Measurements from ENCODE around the gene ANO10.

Gene ANO10

DNA sequence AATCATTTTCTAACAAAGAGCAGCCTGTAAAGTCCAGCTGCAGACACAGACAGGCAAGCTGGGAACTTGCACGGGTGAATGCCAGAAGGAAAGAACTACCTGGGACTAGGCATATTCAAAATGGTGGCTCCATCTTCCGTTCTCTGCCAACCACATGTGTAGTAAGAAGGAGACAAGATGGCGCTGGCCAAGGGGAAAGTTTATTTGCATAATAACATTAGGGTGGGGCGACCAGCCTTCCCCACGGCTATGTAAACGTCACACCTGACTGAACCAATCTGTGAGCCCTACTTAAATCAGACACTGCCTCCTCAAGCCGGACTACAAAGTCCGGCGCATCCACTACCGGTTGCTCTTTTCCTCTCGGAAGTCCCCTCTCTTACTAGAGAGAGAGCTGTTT lies 204.7 kb downstream of the ANO10 start:
- CTCF ChIA-PET: no interaction called here
- POLR2A ChIA-PET: no interaction called here
- DNase-seq (ENCODE audit: extremely low spot score): no peak
- TF ChIP-seq, protein P1, sequence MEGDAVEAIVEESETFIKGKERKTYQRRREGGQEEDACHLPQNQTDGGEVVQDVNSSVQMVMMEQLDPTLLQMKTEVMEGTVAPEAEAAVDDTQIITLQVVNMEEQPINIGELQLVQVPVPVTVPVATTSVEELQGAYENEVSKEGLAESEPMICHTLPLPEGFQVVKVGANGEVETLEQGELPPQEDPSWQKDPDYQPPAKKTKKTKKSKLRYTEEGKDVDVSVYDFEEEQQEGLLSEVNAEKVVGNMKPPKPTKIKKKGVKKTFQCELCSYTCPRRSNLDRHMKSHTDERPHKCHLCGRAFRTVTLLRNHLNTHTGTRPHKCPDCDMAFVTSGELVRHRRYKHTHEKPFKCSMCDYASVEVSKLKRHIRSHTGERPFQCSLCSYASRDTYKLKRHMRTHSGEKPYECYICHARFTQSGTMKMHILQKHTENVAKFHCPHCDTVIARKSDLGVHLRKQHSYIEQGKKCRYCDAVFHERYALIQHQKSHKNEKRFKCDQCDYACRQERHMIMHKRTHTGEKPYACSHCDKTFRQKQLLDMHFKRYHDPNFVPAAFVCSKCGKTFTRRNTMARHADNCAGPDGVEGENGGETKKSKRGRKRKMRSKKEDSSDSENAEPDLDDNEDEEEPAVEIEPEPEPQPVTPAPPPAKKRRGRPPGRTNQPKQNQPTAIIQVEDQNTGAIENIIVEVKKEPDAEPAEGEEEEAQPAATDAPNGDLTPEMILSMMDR (IDR thresholded peaks at IDR 0.05; ENCODE audit: control extremely low read depth, extremely low read depth, low read depth, missing control alignments): no peak

DNA sequence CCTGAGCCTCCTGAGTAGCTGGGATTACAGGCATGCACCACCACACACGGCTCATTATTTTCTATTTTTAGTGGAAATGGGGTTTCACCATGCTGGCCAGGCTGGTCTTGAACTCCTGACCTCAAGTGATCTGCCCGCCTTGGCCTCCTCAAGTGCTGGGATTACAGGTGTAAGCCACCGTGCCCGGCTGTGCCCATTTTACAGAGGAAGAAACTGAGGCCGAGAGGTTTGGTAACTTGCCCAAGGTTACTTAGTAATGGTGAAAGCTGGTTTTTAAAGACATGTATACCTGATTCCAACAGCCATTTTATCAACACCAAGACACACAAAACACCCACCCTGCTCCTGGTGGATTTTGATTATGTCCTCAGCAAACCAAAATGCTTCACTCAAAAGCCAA lies 206.7 kb downstream of the ANO10 start:
- TF ChIP-seq, protein P1 (IDR thresholded peaks at IDR 0.05; ENCODE audit: control extremely low read depth, extremely low read depth, low read depth, missing control alignments): no peak
- POLR2A ChIA-PET: interaction anchor here (0.7 kb wide), 1 partner anchor 27 kb away, joined by 8 read pairs; no protein-coding TSS in a partner anchor
- no peak for DNase-seq (ENCODE audit: extremely low spot score)
- CTCF ChIA-PET: no interaction called here

DNA sequence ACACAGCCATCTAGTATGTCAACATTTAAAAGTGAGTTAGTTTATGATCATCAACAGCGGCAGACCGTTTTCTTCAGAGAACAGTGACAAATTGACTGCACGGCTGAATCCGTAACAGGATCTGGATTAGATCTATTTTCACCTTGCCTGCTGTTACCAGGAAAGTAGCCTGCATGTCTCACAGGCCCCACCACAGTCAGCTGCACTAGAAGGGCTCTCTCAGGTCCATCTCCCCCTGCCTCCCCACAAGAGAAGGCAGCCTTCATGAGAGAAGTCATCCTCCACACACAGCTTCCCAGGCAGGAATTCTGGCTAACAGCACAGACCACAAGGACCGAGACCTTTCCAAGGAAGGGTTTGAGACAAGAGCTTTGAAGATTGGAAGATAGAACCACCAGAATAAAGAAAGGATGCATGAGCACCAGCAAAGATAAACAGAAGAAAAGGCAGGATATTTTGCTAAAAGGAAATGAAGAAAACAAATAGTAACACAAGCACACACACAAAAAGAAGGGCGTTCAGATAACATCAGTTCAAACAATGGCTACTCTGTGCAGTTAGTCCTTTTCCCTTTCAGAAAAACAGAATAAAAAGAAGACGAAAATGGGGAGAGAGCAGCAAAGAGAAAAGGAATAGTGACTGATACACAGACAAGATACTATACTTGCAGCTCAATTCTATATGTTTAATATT lies 208.0 kb downstream of the ANO10 start:
- POLR2A ChIA-PET: no interaction called here
- CTCF ChIA-PET: no interaction called here
- no peak for DNase-seq (ENCODE audit: extremely low spot score)

DNA sequence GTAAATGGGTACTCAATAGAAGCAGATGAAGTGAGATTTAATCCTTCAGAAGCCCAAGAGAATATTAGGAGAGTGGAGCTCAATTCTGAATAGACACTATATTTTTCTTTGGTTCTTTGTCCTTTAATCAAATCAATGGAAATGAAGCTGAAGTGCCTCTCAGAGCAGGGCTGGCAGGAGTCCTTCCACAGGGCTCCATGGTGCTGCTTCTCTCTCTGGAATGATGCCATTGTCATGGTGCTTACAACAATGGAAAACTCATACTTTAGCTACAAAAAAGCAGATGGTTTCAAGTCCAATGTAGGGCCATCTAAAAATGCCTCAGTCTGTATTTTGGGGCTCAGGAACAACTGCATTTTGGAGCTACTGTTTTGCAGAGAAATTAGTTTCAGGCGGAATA lies 210.4 kb downstream of the ANO10 start:
- ChIA-PET POLR2A (no interaction called here), CTCF (interaction anchor here (0.6 to 1.4 kb wide), 3 partner anchors 8 to 16 kb away, joined by 3 to 6 read pairs (median 3); no protein-coding TSS in a partner anchor)
- no peak for DNase-seq (ENCODE audit: extremely low spot score)
- TF ChIP-seq, protein P1 (IDR thresholded peaks at IDR 0.05; ENCODE audit: control extremely low read depth, extremely low read depth, low read depth, missing control alignments): no peak

More for the DNA sequence above, 208.0 kb downstream of the ANO10 start:
- TF ChIP-seq, protein P1 (IDR thresholded peaks at IDR 0.05; ENCODE audit: control extremely low read depth, extremely low read depth, low read depth, missing control alignments): no peak

DNA sequence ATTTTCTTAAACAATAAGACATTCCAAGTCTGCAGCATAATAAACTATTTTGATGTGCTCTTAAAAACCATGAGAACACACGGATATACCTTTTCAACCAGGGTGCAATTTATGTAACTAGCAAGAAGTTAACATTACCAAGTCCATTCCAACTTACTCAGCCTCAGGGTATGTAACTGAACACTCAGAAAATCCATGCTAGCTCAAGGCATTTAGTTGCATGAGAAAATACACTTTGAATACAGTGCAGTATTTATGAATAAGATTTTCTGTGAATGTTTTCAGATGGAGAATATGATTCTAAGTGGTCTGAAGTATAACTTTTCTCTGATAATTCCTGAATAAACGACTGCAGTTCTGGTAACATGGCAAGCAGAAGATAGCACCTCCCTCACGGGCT lies 211.2 kb downstream of the ANO10 start:
- TF ChIP-seq, protein P1 (IDR thresholded peaks at IDR 0.05; ENCODE audit: control extremely low read depth, extremely low read depth, low read depth, missing control alignments): no peak
- POLR2A ChIA-PET: no interaction called here
- CTCF ChIA-PET: no interaction called here
- no peak for DNase-seq (ENCODE audit: extremely low spot score)

DNA sequence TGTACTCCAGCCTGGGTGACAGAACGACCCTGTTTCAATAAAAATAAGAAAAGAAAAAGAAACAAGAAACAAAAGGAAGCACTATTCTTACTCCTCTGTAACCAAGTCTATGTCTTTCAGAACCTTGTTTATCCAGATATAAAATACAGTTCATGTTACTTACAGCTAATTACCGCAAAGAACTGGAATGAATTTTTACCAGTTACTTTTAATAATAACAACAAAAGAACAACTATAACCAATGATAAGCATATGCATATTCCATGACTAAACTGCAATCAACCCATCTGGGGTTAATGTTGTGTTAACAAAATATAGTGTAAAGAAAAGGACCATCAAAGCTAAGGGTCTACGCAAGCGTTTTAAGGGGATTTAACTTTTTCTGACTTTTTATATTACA lies 212.3 kb downstream of the ANO10 start:
- no peak for DNase-seq (ENCODE audit: extremely low spot score)
- POLR2A ChIA-PET: no interaction called here
- TF ChIP-seq, protein P1 (IDR thresholded peaks at IDR 0.05; ENCODE audit: control extremely low read depth, extremely low read depth, low read depth, missing control alignments): no peak
- CTCF ChIA-PET: no interaction called here
